GM12891 (cell line): ENCODE results near the gene ORC1.

Experiments used
- DNase-seq: peaks from one replicate; pipeline ENCODE4 v3.0.0; 2011; ENCODE audit warnings: low spot score; ENCODE audit not compliant: insufficient read length
- FAIRE-seq: peaks from 2 replicates; lab custom pipeline; 2011; peaks lifted over from hg19 to GRCh38; lab: Jason Lieb, UNC
- PAX5 ChIP-seq: IDR thresholded peaks from 2 replicates; pipeline ENCODE4 v1.6.1; 2011; ENCODE audit warnings: low read length, moderate library complexity, mild to moderate bottlenecking; ENCODE audit not compliant: insufficient read depth, severe bottlenecking
- POLR2A ChIP-seq: IDR thresholded peaks from 2 replicates; pipeline ENCODE4 v1.6.1; 2011; ENCODE audit warnings: low read depth, low read length, control low read depth
- POLR2AphosphoS5 ChIP-seq: IDR thresholded peaks from 2 replicates; pipeline ENCODE4 v1.6.1; 2011; ENCODE audit warnings: low read depth, low read length, control low read depth
- POU2F2 ChIP-seq: IDR thresholded peaks from 2 replicates; pipeline ENCODE4 v1.6.1; 2011; ENCODE audit warnings: low read depth, mild to moderate bottlenecking, control low read depth, low read length, moderate library complexity
- SPI1 ChIP-seq: IDR thresholded peaks from 2 replicates; pipeline ENCODE4 v1.6.1; 2011; ENCODE audit warnings: low read depth, low read length, control low read depth
- TAF1 ChIP-seq: IDR thresholded peaks from 2 replicates; pipeline ENCODE4 v1.6.1; 2011; ENCODE audit warnings: low read depth, low read length, control low read depth

ORC1 gene

GRCh38 chr1:52360595-52360968 is 43.6 kb downstream of the ORC1 start:
- no peak for FAIRE-seq
- DNase-seq = no peak

GRCh38 chr1:52359676-52360594 is 44.3 kb downstream of the ORC1 start:
- DNase-seq = no peak
- no peak for FAIRE-seq
- TF ChIP-seq PAX5 = no peak
- TF ChIP-seq SPI1 = no peak
- TF ChIP-seq POLR2A = no peak
- no peak; the same call in 1 of the 2 replicates for TF ChIP-seq POLR2AphosphoS5
- TF ChIP-seq POU2F2 = no peak
- TF ChIP-seq TAF1 = no peak

More at GRCh38 chr1:52360595-52360968, 43.6 kb downstream of the ORC1 start:
- TF ChIP-seq PAX5 = no peak
- TF ChIP-seq POU2F2 = no peak
- TF ChIP-seq POLR2A = no peak
- no peak for TF ChIP-seq SPI1
- TF ChIP-seq POLR2AphosphoS5 = no peak
- no peak for TF ChIP-seq TAF1

- FAIRE-seq (no peak), DNase-seq (no peak)
- TF ChIP-seq POU2F2 (no peak), SPI1 (no peak), POLR2AphosphoS5 (no peak), POLR2A (no peak)
Measured at GRCh38 chr1:52358851-52359497, 45.2 kb downstream of the ORC1 start.

- no peak for DNase-seq
- no peak for TF ChIP-seq POLR2A
- TF ChIP-seq SPI1 = no peak
- TF ChIP-seq POU2F2 = no peak
- TF ChIP-seq POLR2AphosphoS5 = no peak
- no peak for TF ChIP-seq TAF1
- TF ChIP-seq PAX5 = no peak
- FAIRE-seq = no peak
Measured at GRCh38 chr1:52357397-52357796, 46.8 kb downstream of the ORC1 start.

GRCh38 chr1:52356818-52357355 is 47.3 kb downstream of the ORC1 start:
- TF ChIP-seq POU2F2 (no peak), TAF1 (no peak), POLR2AphosphoS5 (no peak), PAX5 (no peak), POLR2A (no peak), SPI1 (no peak)
- no peak for DNase-seq
- no peak for FAIRE-seq

GRCh38 chr1:52355847-52356505 is 48.2 kb downstream of the ORC1 start:
- FAIRE-seq (no peak), DNase-seq (no peak)
- no peak for TF ChIP-seq TAF1
- TF ChIP-seq POLR2AphosphoS5 = peak; percentile 46; the same call in 1 of the 2 replicates
- TF ChIP-seq PAX5 = no peak
- TF ChIP-seq SPI1 = no peak

GRCh38 chr1:52355436-52355835 is 48.8 kb downstream of the ORC1 start:
- FAIRE-seq = no peak
- no peak for DNase-seq
- TF ChIP-seq TAF1 = no peak
- no peak for TF ChIP-seq SPI1
- TF ChIP-seq PAX5 = no peak
- no peak for TF ChIP-seq POLR2A
- TF ChIP-seq POLR2AphosphoS5 = no peak
- no peak for TF ChIP-seq POU2F2

GRCh38 chr1:52352690-52353089 is 51.5 kb downstream of the ORC1 start:
- FAIRE-seq (no peak), DNase-seq (no peak)
- TF ChIP-seq TAF1 (no peak), POLR2AphosphoS5 (peak; percentile 38; the same call in 1 of the 2 replicates)

GRCh38 chr1:52348704-52349300 is 55.4 kb downstream of the ORC1 start:
- DNase-seq = no peak
- TF ChIP-seq POLR2AphosphoS5 (no peak), PAX5 (no peak), SPI1 (no peak), POLR2A (no peak), POU2F2 (no peak), TAF1 (no peak)
- no peak for FAIRE-seq
